MM.1S (cell line): ENCODE data around the gene POU2F2.

ENCODE experiments used
- DNase-seq: peaks from one replicate; pipeline ENCODE4 v3.0.0-alpha.2; 2015
- H2AFZ ChIP-seq: fragments of 300-600 bp; sonication (generic); 2 replicates; pipeline ENCODE4 v1.6.0; 2016; ENCODE audit warnings: antibody characterized with exemption, low read length
- H3F3A ChIP-seq: fragments of 300-600 bp; sonication (generic); 2 replicates; pipeline ENCODE4 v1.6.1; 2016; ENCODE audit warnings: mild to moderate bottlenecking, antibody characterized with exemption, low read length, moderate library complexity, mixed read lengths; ENCODE audit not compliant: insufficient read depth
- H3K27ac ChIP-seq: fragments of 300-600 bp; sonication (generic); 2 replicates; pipeline ENCODE4 v1.5.1; 2016; ENCODE audit warnings: mild to moderate bottlenecking, low read length
- H3K27me3 ChIP-seq: fragments of 300-600 bp; sonication (generic); replicated peaks from 2 replicates; pipeline ENCODE4 v1.6.0; 2016; ENCODE audit warnings: low read length; ENCODE audit not compliant: insufficient read depth
- H3K36me3 ChIP-seq: fragments of 300-600 bp; sonication (generic); replicated peaks from 2 replicates; pipeline ENCODE4 v1.6.1; 2016; ENCODE audit warnings: mild to moderate bottlenecking, low read length, mixed read lengths; ENCODE audit not compliant: insufficient read depth
- H3K4me1 ChIP-seq: fragments of 300-600 bp; sonication (generic); 2 replicates; pipeline ENCODE4 v1.6.1; 2016; ENCODE audit warnings: low read length, mixed read lengths
- H3K4me2 ChIP-seq: fragments of 300-600 bp; sonication (generic); 2 replicates; pipeline ENCODE4 v1.6.0; 2016; ENCODE audit warnings: low read depth, low read length
- H3K4me3 ChIP-seq: fragments of 300-600 bp; sonication (generic); 2 replicates; pipeline ENCODE4 v1.5.1; 2016; ENCODE audit warnings: low read length, mixed read lengths
- H3K79me2 ChIP-seq: fragments of 300-600 bp; sonication (generic); 2 replicates; pipeline ENCODE4 v1.6.1; 2016; ENCODE audit warnings: mixed run types, low read length, mixed read lengths
- H3K9ac ChIP-seq: fragments of 300-600 bp; sonication (generic); 2 replicates; pipeline ENCODE4 v1.6.1; 2016; ENCODE audit warnings: low read length, mixed read lengths
- H3K9me2 ChIP-seq: fragments of 300-600 bp; sonication (generic); replicated peaks from 2 replicates; pipeline ENCODE4 v1.6.1; 2016; ENCODE audit warnings: mild to moderate bottlenecking, low read length, mixed read lengths; ENCODE audit not compliant: insufficient read depth
- H3K9me3 ChIP-seq: fragments of 300-600 bp; sonication (generic); replicated peaks from 2 replicates; pipeline ENCODE4 v1.6.1; 2016; ENCODE audit warnings: mild to moderate bottlenecking, low read length, mixed read lengths; ENCODE audit not compliant: insufficient read depth
- H4K20me1 ChIP-seq: fragments of 300-600 bp; sonication (generic); 2 replicates; pipeline ENCODE4 v1.6.1; 2016; ENCODE audit warnings: mild to moderate bottlenecking, low read length, moderate library complexity, mixed read lengths; ENCODE audit not compliant: insufficient read depth
- CTCF ChIP-seq: fragments of 300-600 bp; sonication (generic); IDR thresholded peaks from 2 replicates; pipeline ENCODE4 v1.5.1; 2016; ENCODE audit warnings: antibody characterized with exemption, low read length, mixed read lengths
- EZH2 ChIP-seq: fragments of 300-600 bp; sonication (generic); optimal IDR thresholded peaks from 2 replicates; pipeline ENCODE3; 2017; ENCODE audit warnings: low read depth, mild to moderate bottlenecking, antibody characterized with exemption, low read length, mixed read lengths
- EZH2phosphoT487 ChIP-seq: fragments of 300-600 bp; sonication (generic); IDR thresholded peaks from 2 replicates; pipeline ENCODE4 v1.6.1; 2018; ENCODE audit warnings: antibody characterized with exemption, low read length

POU2F2 gene

GRCh38 chr19:42110658-42111057, 21.6 kb downstream of the POU2F2 start:
- TF ChIP-seq EZH2 (no peak), CTCF (no peak)
- H3K27ac ChIP-seq, result no peak overlapping the region
- no peaks in the 10 kb centered on the region for H3K9me3 ChIP-seq
- no peaks in the 10 kb centered on the region for H4K20me1 ChIP-seq
- H3K9me2 ChIP-seq, result no peaks in the 10 kb centered on the region
- peaks cover 19% of the 10 kb centered on the region for H3K4me1 ChIP-seq
- H2AFZ ChIP-seq, result no peak overlapping the region
- no peaks in the 10 kb centered on the region for H3F3A ChIP-seq
- no peak overlapping the region for H3K4me2 ChIP-seq
- H3K4me3 ChIP-seq, result no peak overlapping the region
- no peaks in the 10 kb centered on the region for H3K36me3 ChIP-seq
- DNase-seq, result no peak
- no peaks in the 10 kb centered on the region for H3K79me2 ChIP-seq
- H3K9ac ChIP-seq, result no peak overlapping the region
- H3K27me3 ChIP-seq, result no peaks in the 10 kb centered on the region

- Histone ChIP-seq H3K36me3 (no peaks in the 10 kb centered on the region), H3K4me1 (peaks cover 12% of the 10 kb centered on the region), H2AFZ (no peak overlapping the region), H3F3A (no peaks in the 10 kb centered on the region), H3K9me3 (no peaks in the 10 kb centered on the region), H3K4me3 (no peak overlapping the region), H3K79me2 (no peaks in the 10 kb centered on the region), H3K27ac (no peak overlapping the region), H3K9ac (no peak overlapping the region), H3K27me3 (no peaks in the 10 kb centered on the region), H3K9me2 (no peaks in the 10 kb centered on the region), H3K4me2 (no peak overlapping the region), H4K20me1 (no peaks in the 10 kb centered on the region)
- TF ChIP-seq EZH2 (no peak), EZH2phosphoT487 (no peak), CTCF (no peak)
- no peak for DNase-seq
These were observed 22.4 kb downstream of the POU2F2 start for GRCh38 chr19:42109896-42110295.

- Histone ChIP-seq H2AFZ (no peak overlapping the region), H3K4me1 (peaks cover 2% of the 10 kb centered on the region; the same call in 1 of the 2 replicates), H3K9me3 (no peaks in the 10 kb centered on the region), H3F3A (no peaks in the 10 kb centered on the region), H3K27ac (no peak overlapping the region), H3K79me2 (no peaks in the 10 kb centered on the region), H3K36me3 (no peaks in the 10 kb centered on the region), H4K20me1 (no peaks in the 10 kb centered on the region), H3K4me3 (no peak overlapping the region), H3K9me2 (no peaks in the 10 kb centered on the region), H3K4me2 (no peak overlapping the region), H3K27me3 (no peaks in the 10 kb centered on the region), H3K9ac (no peak overlapping the region)
- peak; percentile 83 for DNase-seq
- TF ChIP-seq EZH2, result no peak
- TF ChIP-seq EZH2phosphoT487, result no peak
- TF ChIP-seq CTCF, result peak; percentile 100
These were observed 23.5 kb downstream of the POU2F2 start for GRCh38 chr19:42108527-42109389.
